HCT116 (cell line): ENCODE measurements around the gene ZBTB42. TPM values are rescaled to one million over a fixed set of nuclear protein-coding genes. Genes with fewer than 3 reads are reported as not detected.

ENCODE experiments used
- ATAC-seq: fragments of 200-7000 bp; cut with Tn5 transposase; 2 replicates; pipeline ENCODE4 v1.9.1; 2020; ENCODE audit warnings: mild to moderate bottlenecking, moderate library complexity
- BruUV-seq: library from RNA; stranded (reverse); fragments of 400-500 nt; replicated peaks from 2 replicates; lab custom pipeline; 2021; lab: Mats Ljungman, UMichigan
- CTCF ChIA-PET: fragments of 300-600 bp; sonication (Branson Sonifier 250); formaldehyde crosslinking; loops from one replicate; lab custom pipeline; 2021; ENCODE audit warnings: antibody characterized with exemption; lab: Charles Lee
- POLR2A ChIA-PET: fragments of 300-600, 350-600 bp; sonication (Branson Sonifier 250); formaldehyde crosslinking; loops from one replicate; lab custom pipeline; 2021; ENCODE audit warnings: antibody characterized with exemption; lab: Charles Lee
- RAD21 ChIA-PET, 2 experiments: fragments of 300-600 bp; sonication (Branson Sonifier 250); formaldehyde crosslinking; loops; one replicate each; lab custom pipeline; 2023; ENCODE audit warnings: low total read pairs in 2 of 2; ENCODE audit not compliant: uncharacterized antibody in 2 of 2, unreplicated experiment in 2 of 2, low non-redundant PET in 1 of 2; lab: Charles Lee
- DNase-seq: peaks from one replicate; pipeline ENCODE4 v3.0.0-alpha.2; 2010; ENCODE audit warnings: low read depth, low spot score
- H2AFZ ChIP-seq: fragments of 200-600 bp; shearing (Covaris generic), sonication (generic); 2 replicates; pipeline ENCODE4 v1.6.1; 2017; ENCODE audit warnings: low read depth, mixed run types, mixed read lengths, antibody characterized with exemption, low read length; ENCODE audit not compliant: poor library complexity, severe bottlenecking
- H3K27ac ChIP-seq: 2 replicates; pipeline ENCODE4 v1.5.1; 2012; ENCODE audit warnings: low read depth, low read length
- H3K27me3 ChIP-seq: fragments of 200-600 bp; sonication (generic); 2 replicates; pipeline ENCODE4 v1.6.1; 2016; ENCODE audit warnings: mixed run types, low read length, mixed read lengths; ENCODE audit not compliant: insufficient read depth
- H3K36me3 ChIP-seq, 2 experiments: fragments of 200-500 bp in 1 of 2; fragments of 200-600 bp in 1 of 2; sonication (Bioruptor generic) in 1 of 2; sonication (generic) in 1 of 2; 2 replicates each; pipeline versions ENCODE4 v1.5.1 to v1.6.1; 2014 to 2016; ENCODE audit warnings: low read length in 2 of 2, inconsistent platforms in 1 of 2, mixed read lengths in 1 of 2, mixed run types in 1 of 2; ENCODE audit not compliant: insufficient read depth in 2 of 2, control insufficient read depth in 1 of 2
- H3K4me1 ChIP-seq, 2 experiments: fragments of 200-600 bp in 1 of 2; sonication (generic) in 1 of 2; 2 replicates each; pipeline versions ENCODE4 v1.5.1 to v1.6.1; 2012 to 2017; ENCODE audit warnings: low read length in 2 of 2, inconsistent platforms in 1 of 2, mild to moderate bottlenecking in 1 of 2, mixed read lengths in 1 of 2, mixed run types in 1 of 2, moderate library complexity in 1 of 2; ENCODE audit not compliant: insufficient read depth in 2 of 2, control insufficient read depth in 1 of 2
- H3K4me2 ChIP-seq: fragments of 200-600 bp; sonication (generic); 2 replicates; pipeline ENCODE4 v1.6.1; 2017; ENCODE audit warnings: mixed run types, low read length, mixed read lengths
- H3K4me3 ChIP-seq, 2 experiments: fragments of 200-600 bp in 1 of 2; sonication (generic) in 1 of 2; replicated peaks in 1 of 2; 2 replicates each; pipeline ENCODE4 v1.5.1; 2011 to 2016; ENCODE audit warnings: low read length in 2 of 2, control low read depth in 1 of 2, low read depth in 1 of 2, mild to moderate bottlenecking in 1 of 2, mixed read lengths in 1 of 2, mixed run types in 1 of 2
- H3K79me2 ChIP-seq: fragments of 200-600 bp; sonication (generic); 2 replicates; pipeline ENCODE4 v1.6.1; 2017; ENCODE audit warnings: mild to moderate bottlenecking, mixed run types, low read length, moderate library complexity, mixed read lengths; ENCODE audit not compliant: insufficient read depth
- H3K9ac ChIP-seq: fragments of 200-600 bp; sonication (generic); 2 replicates; pipeline ENCODE4 v1.6.1; 2016; ENCODE audit warnings: low read length, mixed read lengths
- H3K9me2 ChIP-seq: fragments of 200-600 bp; sonication (generic), shearing (Covaris generic); 2 replicates; pipeline ENCODE4 v1.6.1; 2017; ENCODE audit warnings: mixed run types, mild to moderate bottlenecking, moderate library complexity; ENCODE audit not compliant: insufficient read depth
- H3K9me3 ChIP-seq, 2 experiments: fragments of 200-500 bp in 1 of 2; fragments of 200-600 bp in 1 of 2; sonication (Bioruptor generic) in 1 of 2; sonication (generic) in 1 of 2; 2 replicates each; pipeline ENCODE4 v1.6.1; 2014 to 2017; ENCODE audit warnings: low read length in 2 of 2, mixed read lengths in 2 of 2, inconsistent platforms in 1 of 2, low read depth in 1 of 2, mild to moderate bottlenecking in 1 of 2, mixed run types in 1 of 2, moderate library complexity in 1 of 2; ENCODE audit not compliant: control insufficient read depth in 1 of 2, insufficient read depth in 1 of 2
- H4K20me1 ChIP-seq: fragments of 200-600 bp; sonication (generic), shearing (Covaris generic); 2 replicates; pipeline ENCODE4 v1.6.1; 2017; ENCODE audit warnings: mixed run types, mild to moderate bottlenecking, moderate library complexity; ENCODE audit not compliant: insufficient read depth
- RAD21 ChIP-seq: IDR thresholded peaks from 2 replicates; pipeline ENCODE4 v1.6.1; 2012; ENCODE audit warnings: low read depth, mild to moderate bottlenecking
- YY1 ChIP-seq: IDR thresholded peaks from 2 replicates; pipeline ENCODE4 v1.6.1; 2011; ENCODE audit warnings: low read length, low read depth, moderate library complexity, mild to moderate bottlenecking; ENCODE audit not compliant: insufficient replicate concordance; ENCODE audit errors: extremely low read depth
- intact Hi-C: fragments of 100-400 bp; cut with micrococcal nuclease; formaldehyde crosslinking; loops from 2 replicates; pipeline ENCODE4 v1.10.0; 2022
- total RNA-seq: library from RNA; stranded (reverse); gene quantifications from one replicate; pipeline ENCODE4 v1.2.1, GENCODE V29; 2021; ENCODE audit not compliant: unreplicated experiment
- TF ChIP-seq, protein P1 (sequence below): IDR thresholded peaks from 2 replicates; pipeline ENCODE4 v1.6.1; 2012
- TF ChIP-seq, protein P2 (sequence below), 3 experiments: fragments of 200-600 bp in 1 of 3; sonication (generic) in 1 of 3; IDR thresholded peaks in 2 of 3; conservative IDR thresholded peaks in 1 of 3; 2 replicates each; pipeline ENCODE4 v1.5.1; 2012 to 2017; ENCODE audit warnings: low read depth in 2 of 3, low read length in 2 of 3, antibody characterized with exemption in 1 of 3, borderline replicate concordance in 1 of 3, control low read depth in 1 of 3, mild to moderate bottlenecking in 1 of 3, mixed read lengths in 1 of 3, mixed run types in 1 of 3, moderate library complexity in 1 of 3; ENCODE audit not compliant: insufficient read depth in 1 of 3
- TF ChIP-seq, protein P3 (sequence below): IDR thresholded peaks from 2 replicates; pipeline ENCODE4 v1.6.1; 2012

ZBTB42 gene
- total RNA-seq, 1 experiment from 2014 or later: 4.4 TPM

- no peak for DNase-seq
- peaks cover 16 to 22% of the 10 kb centered on the region in 2 experiments for H3K4me1 ChIP-seq
- no peaks in the 10 kb centered on the region for H4K20me1 ChIP-seq
- ChIA-PET CTCF (interaction anchor here (0.6 to 2.3 kb wide), 8 partner anchors 29 to 492 kb away, joined by 3 to 29 read pairs (median 3); no protein-coding TSS in a partner anchor), POLR2A (interaction anchor here (1.0 to 1.4 kb wide), 2 partner anchors 58 to 74 kb away, joined by 3 read pairs; partner anchors contain the start of gene SIVA1)
- H3K36me3 ChIP-seq: no peaks in the 10 kb centered on the region
- peak overlapping the region; percentile 98 for H3K4me2 ChIP-seq
- no peaks in the 10 kb centered on the region for H3K9me2 ChIP-seq
- H2AFZ ChIP-seq: no peak overlapping the region
- peaks cover 0 to 7% of the 10 kb centered on the region in 2 experiments; a peak in 1 of 4 replicates for H3K9me3 ChIP-seq
- peak overlapping the region; percentile 55; the same call in 1 of the 2 replicates for H3K9ac ChIP-seq
- peak overlapping the region; percentile 36; the same call in 1 of the 2 replicates for H3K27ac ChIP-seq
- TF ChIP-seq YY1: no peak
- TF ChIP-seq, protein P1, sequence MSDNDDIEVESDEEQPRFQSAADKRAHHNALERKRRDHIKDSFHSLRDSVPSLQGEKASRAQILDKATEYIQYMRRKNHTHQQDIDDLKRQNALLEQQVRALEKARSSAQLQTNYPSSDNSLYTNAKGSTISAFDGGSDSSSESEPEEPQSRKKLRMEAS: no peak
- TF ChIP-seq, all 23 proteins: peak for 0
- peak; percentile 5 for ATAC-seq
- intact Hi-C loops: loop anchor here (1.0 to 2.0 kb wide), 2 partner anchors 38 to 59 kb away; partner anchors contain the start of gene CEP170B
- RAD21 ChIA-PET: interaction anchor here (0.9 to 1.3 kb wide), 2 partner anchors 58 to 69 kb away, joined by 3 to 5 read pairs (median 4); no protein-coding TSS in a partner anchor
- Histone ChIP-seq H3K27me3 (no peaks in the 10 kb centered on the region), H3K79me2 (no peaks in the 10 kb centered on the region), H3K4me3 (peak overlapping the region; percentile 45 to 62)
- no TSS peak for BruUV-seq
Observed at GRCh38 chr14:104826861-104827176, 25.9 kb downstream of the ZBTB42 start.

DNA sequence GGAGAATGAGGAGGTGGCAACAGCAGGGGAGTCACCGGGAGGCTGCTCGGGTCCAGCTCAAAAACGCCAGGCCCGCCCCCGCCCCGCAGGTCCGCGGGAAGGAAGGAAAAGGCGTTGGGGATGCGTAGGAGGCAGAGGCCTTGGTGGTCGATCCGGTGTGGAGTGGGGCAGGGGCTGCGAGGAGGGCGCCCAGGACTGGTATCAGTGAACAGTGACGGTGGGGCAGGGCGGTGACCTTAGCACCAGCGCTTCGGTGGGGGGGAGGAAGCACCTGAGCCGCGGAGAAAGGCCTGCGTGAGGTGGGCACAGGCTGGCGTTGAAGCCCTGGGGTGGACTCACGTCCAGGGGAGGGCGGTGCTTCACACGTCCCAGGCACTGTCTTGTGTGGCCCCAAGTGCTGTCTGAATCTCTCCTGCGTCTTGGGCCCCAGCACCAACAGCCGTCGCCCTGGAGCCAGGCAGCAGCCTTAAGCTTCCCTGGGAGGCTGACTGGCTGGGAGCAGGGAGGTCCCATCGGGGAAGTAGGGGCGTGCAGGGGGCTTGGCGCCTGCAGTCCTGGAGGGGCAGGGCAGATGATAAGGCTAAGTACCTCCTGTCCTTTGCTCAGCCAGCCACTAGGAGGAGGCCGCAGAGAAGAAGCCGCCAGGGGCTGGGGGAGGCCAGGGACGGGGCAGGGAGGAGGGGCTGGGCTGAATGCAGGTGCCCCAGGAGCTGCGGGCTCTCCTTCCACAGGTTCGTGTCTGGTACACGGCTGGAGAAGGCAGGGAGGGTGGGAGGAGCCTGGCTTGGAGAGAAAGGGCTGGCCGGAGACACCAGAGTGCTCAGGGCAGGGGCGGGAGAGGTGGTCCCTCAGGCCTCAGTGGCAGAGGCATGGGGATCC lies 26.5 kb downstream of the ZBTB42 start:
- Histone ChIP-seq H3K4me2 (peak overlapping the region; percentile 98), H3K9ac (peak overlapping the region; percentile 55; the same call in 1 of the 2 replicates)

More for the DNA sequence above, 26.5 kb downstream of the ZBTB42 start:
- Histone ChIP-seq H3K36me3 (no peaks in the 10 kb centered on the region), H3K27ac (peak overlapping the region; percentile 36; the same call in 1 of the 2 replicates), H3K4me1 (peaks cover 16 to 22% of the 10 kb centered on the region in 2 experiments), H4K20me1 (no peaks in the 10 kb centered on the region), H2AFZ (no peak overlapping the region), H3K79me2 (no peaks in the 10 kb centered on the region), H3K9me2 (no peaks in the 10 kb centered on the region), H3K4me3 (peak overlapping the region; percentile 45 to 62), H3K9me3 (peaks cover 0 to 7% of the 10 kb centered on the region in 2 experiments; a peak in 1 of 4 replicates), H3K27me3 (no peaks in the 10 kb centered on the region)
- TF ChIP-seq YY1 (no peak), RAD21 (peak; percentile 68)
- TF ChIP-seq, protein P2, sequence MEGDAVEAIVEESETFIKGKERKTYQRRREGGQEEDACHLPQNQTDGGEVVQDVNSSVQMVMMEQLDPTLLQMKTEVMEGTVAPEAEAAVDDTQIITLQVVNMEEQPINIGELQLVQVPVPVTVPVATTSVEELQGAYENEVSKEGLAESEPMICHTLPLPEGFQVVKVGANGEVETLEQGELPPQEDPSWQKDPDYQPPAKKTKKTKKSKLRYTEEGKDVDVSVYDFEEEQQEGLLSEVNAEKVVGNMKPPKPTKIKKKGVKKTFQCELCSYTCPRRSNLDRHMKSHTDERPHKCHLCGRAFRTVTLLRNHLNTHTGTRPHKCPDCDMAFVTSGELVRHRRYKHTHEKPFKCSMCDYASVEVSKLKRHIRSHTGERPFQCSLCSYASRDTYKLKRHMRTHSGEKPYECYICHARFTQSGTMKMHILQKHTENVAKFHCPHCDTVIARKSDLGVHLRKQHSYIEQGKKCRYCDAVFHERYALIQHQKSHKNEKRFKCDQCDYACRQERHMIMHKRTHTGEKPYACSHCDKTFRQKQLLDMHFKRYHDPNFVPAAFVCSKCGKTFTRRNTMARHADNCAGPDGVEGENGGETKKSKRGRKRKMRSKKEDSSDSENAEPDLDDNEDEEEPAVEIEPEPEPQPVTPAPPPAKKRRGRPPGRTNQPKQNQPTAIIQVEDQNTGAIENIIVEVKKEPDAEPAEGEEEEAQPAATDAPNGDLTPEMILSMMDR (IDR thresholded peaks at IDR 0.05 in 2 of 3, conservative IDR thresholded peaks at IDR 0.05 in 1 of 3; ENCODE audit: borderline replicate concordance in 1 of 3, insufficient read depth in 1 of 3, low read depth in 2 of 3, low read length in 2 of 3): peak; percentile 60 to 72 (median 69); a peak in 5 of 6 replicates
- TF ChIP-seq, protein P3, sequence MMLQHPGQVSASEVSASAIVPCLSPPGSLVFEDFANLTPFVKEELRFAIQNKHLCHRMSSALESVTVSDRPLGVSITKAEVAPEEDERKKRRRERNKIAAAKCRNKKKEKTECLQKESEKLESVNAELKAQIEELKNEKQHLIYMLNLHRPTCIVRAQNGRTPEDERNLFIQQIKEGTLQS: no peak
- CTCF ChIA-PET: interaction anchor here (0.6 to 2.3 kb wide), 8 partner anchors 30 to 143 kb away, joined by 3 to 29 read pairs (median 3); no protein-coding TSS in a partner anchor
- BruUV-seq: no TSS peak
- RAD21 ChIA-PET: interaction anchor here (0.6 to 1.3 kb wide), 3 partner anchors 59 to 69 kb away, joined by 3 to 5 read pairs (median 4); no protein-coding TSS in a partner anchor
- POLR2A ChIA-PET: interaction anchor here (1.0 to 1.4 kb wide), 2 partner anchors 59 to 75 kb away, joined by 3 read pairs; partner anchors contain the start of gene SIVA1
- intact Hi-C loops: loop anchor here (2.0 kb wide), 1 partner anchor 37 kb away; the partner anchor contains the start of gene CEP170B
- DNase-seq (peak; percentile 48), ATAC-seq (peak; percentile 81)
